ENCODE measurements around the gene TFF2.

Gene TFF2

GRCh38 chr21:42298237-42298636, 52.6 kb downstream of the TFF2 start:
- DNase-seq (ENCODE audit: extremely low read depth, low read depth), result no peak
- TF ChIP-seq CTCF (IDR thresholded peaks at IDR 0.05; ENCODE audit: low read depth, low read length), result no peak

GRCh38 chr21:42297377-42297776, 53.4 kb downstream of the TFF2 start:
- DNase-seq (ENCODE audit: extremely low read depth, low read depth), result no peak
- no peak for TF ChIP-seq CTCF (IDR thresholded peaks at IDR 0.05; ENCODE audit: low read depth, low read length)

- no peak for TF ChIP-seq CTCF (IDR thresholded peaks at IDR 0.05; ENCODE audit: low read depth, low read length)
- DNase-seq (ENCODE audit: extremely low read depth, low read depth), result no peak
These were observed 54.3 kb downstream of the TFF2 start for GRCh38 chr21:42296501-42296900.
